KBM-7 (cell line): Measurements from ENCODE around the gene LRRC40.
"Not testable (repeated sequence)": the region's sequence is repeated elsewhere in the genome, so short reads cannot be mapped to it uniquely, and the experiment has no call there.

Experiments used
- DNase-seq: peaks from one replicate; pipeline ENCODE4 v3.0.0-alpha.2; 2015
- in situ Hi-C: fragments of 300-500 bp; cut with MboI; formaldehyde crosslinking; loops from 2 replicates; pipeline ENCODE4 v1.14.3; 2020; ENCODE audit warnings: low sequenced_read_pairs, low pct_unique_long_range_greater_than_20kb, mixed read lengths

LRRC40 gene

GRCh38 chr1:70204600-70204999, 779 bp downstream of the LRRC40 start:
- DNase-seq, result peak; percentile 37
- in situ Hi-C loops, result no loop called here

GRCh38 chr1:70204139-70204538, 1.2 kb downstream of the LRRC40 start:
- in situ Hi-C loops, result no loop called here
- no peak for DNase-seq

GRCh38 chr1:70202173-70202758, 3.1 kb downstream of the LRRC40 start:
- in situ Hi-C loops, result no loop called here
- no peak for DNase-seq

- in situ Hi-C loops, result no loop called here
- DNase-seq, result no peak
Observed at GRCh38 chr1:70200065-70200464, 5.3 kb downstream of the LRRC40 start.

GRCh38 chr1:70196333-70196732, 9.0 kb downstream of the LRRC40 start:
- in situ Hi-C loops, result no loop called here
- DNase-seq, result no peak

GRCh38 chr1:70195342-70195741, 10.0 kb downstream of the LRRC40 start:
- in situ Hi-C loops, result no loop called here
- no peak for DNase-seq

- no peak for DNase-seq
- in situ Hi-C loops, result no loop called here
Observed at GRCh38 chr1:70194601-70195000, 10.8 kb downstream of the LRRC40 start.

- in situ Hi-C loops, DNase-seq: not testable (repeated sequence)
Observed at GRCh38 chr1:70192446-70192845, 12.9 kb downstream of the LRRC40 start.

GRCh38 chr1:70190180-70190579, 15.2 kb downstream of the LRRC40 start:
- in situ Hi-C loops, result no loop called here
- DNase-seq, result no peak

- in situ Hi-C loops, result no loop called here
Observed at GRCh38 chr1:70188522-70188921, 16.9 kb downstream of the LRRC40 start.

GRCh38 chr1:70185181-70185580, 20.2 kb downstream of the LRRC40 start:
- in situ Hi-C loops, DNase-seq: not testable (repeated sequence)

More at GRCh38 chr1:70188522-70188921, 16.9 kb downstream of the LRRC40 start:
- no peak for DNase-seq

- no peak for DNase-seq
- in situ Hi-C loops, result no loop called here
Observed at GRCh38 chr1:70171512-70171911, 33.9 kb downstream of the LRRC40 start.

- in situ Hi-C loops, result no loop called here
- no peak for DNase-seq
Observed at GRCh38 chr1:70169018-70169839, 36.1 kb downstream of the LRRC40 start.

GRCh38 chr1:70168283-70168682, 37.1 kb downstream of the LRRC40 start:
- no peak for DNase-seq
- in situ Hi-C loops, result no loop called here

- no peak for DNase-seq
- in situ Hi-C loops, result no loop called here
Observed at GRCh38 chr1:70164350-70164749, 41.0 kb downstream of the LRRC40 start.

GRCh38 chr1:70156529-70157120, 48.8 kb downstream of the LRRC40 start:
- in situ Hi-C loops, result no loop called here
- DNase-seq, result no peak

- in situ Hi-C loops, result no loop called here
- DNase-seq, result no peak
Observed at GRCh38 chr1:70153739-70154138, 51.6 kb downstream of the LRRC40 start.

- in situ Hi-C loops, result no loop called here
- DNase-seq, result no peak
Observed at GRCh38 chr1:70150444-70150843, 54.9 kb downstream of the LRRC40 start.

GRCh38 chr1:70146488-70146887, 58.9 kb downstream of the LRRC40 start:
- in situ Hi-C loops, result no loop called here
- no peak for DNase-seq

- in situ Hi-C loops, result no loop called here
- no peak for DNase-seq
Observed at GRCh38 chr1:70143048-70143659, 62.2 kb downstream of the LRRC40 start.
